ENCODE data around the gene NEDD4L. TPM values are rescaled to one million over a fixed set of nuclear protein-coding genes. Genes with fewer than 3 reads are reported as not detected.

NEDD4L gene
- total RNA-seq, 1 experiment from 2014 or later = 42.9 TPM

DNA sequence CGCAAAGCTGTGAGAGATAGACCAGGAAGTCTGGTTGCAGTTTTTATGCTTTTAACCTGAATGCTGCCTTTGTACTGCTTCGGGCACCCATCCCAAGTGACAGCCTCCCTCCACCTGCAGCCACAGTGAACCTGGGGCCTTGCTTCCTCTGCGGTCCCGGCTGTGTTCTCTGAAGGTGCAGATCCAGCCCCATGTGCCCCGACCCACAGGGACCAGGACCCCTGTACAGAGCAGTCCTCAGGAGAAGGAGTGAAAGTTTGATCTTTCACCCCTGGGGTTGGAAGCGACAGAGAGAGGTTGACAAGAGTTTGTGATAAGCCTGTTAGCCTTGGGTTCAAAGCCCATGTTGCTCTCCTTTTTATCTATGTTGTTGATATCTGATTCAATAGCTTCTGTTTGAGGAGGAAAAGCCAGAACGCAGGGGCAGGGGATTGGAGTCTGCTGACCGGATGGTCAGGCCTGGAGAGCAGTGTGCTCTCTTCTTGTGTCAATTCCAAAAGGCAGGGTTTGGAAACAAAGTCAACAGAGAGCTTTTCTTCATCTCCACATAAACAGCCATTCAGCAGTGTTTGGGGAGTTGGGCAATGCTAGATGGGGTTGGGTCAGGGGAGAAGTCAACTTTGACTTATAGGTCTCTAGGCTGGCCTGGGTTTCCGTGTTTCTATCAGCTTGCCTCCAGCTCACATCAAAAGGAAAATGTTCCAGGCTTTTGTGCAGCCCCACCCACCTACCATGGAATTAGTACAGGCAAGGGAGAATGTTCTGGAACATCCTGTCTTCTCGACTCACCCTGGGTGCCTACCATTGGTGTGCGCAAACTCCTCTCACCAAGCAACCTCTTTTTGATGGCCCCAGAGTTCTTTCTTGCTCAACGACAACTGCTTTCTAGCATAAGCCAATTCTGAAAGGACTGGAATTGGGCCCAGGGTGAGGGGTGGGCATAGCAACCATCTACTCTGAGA, 369.9 kb downstream of the NEDD4L start:
- H3K4me3 ChIP-seq (ENCODE audit: low read depth in 2 of 2, low read length in 2 of 2) = no peak overlapping the region
- H3K27ac ChIP-seq (ENCODE audit: low read length) = no peak overlapping the region
- ATAC-seq = no peak
- POLR2A ChIA-PET = no interaction called here
- H3K4me1 ChIP-seq (ENCODE audit: control insufficient read depth, insufficient read depth, low read length) = no peaks in the 10 kb centered on the region
- TF ChIP-seq SIN3A (IDR thresholded peaks at IDR 0.05; ENCODE audit: borderline replicate concordance, insufficient read depth, low read depth, low read length) (no peak), CTCF (IDR thresholded peaks at IDR 0.05) (no peak), TCF7L2 (IDR thresholded peaks at IDR 0.05; ENCODE audit: low read depth, low read length) (no peak), POLR2AphosphoS5 (IDR thresholded peaks at IDR 0.05; ENCODE audit: low read depth, low read length) (no peak)
- TF ChIP-seq, protein P1, sequence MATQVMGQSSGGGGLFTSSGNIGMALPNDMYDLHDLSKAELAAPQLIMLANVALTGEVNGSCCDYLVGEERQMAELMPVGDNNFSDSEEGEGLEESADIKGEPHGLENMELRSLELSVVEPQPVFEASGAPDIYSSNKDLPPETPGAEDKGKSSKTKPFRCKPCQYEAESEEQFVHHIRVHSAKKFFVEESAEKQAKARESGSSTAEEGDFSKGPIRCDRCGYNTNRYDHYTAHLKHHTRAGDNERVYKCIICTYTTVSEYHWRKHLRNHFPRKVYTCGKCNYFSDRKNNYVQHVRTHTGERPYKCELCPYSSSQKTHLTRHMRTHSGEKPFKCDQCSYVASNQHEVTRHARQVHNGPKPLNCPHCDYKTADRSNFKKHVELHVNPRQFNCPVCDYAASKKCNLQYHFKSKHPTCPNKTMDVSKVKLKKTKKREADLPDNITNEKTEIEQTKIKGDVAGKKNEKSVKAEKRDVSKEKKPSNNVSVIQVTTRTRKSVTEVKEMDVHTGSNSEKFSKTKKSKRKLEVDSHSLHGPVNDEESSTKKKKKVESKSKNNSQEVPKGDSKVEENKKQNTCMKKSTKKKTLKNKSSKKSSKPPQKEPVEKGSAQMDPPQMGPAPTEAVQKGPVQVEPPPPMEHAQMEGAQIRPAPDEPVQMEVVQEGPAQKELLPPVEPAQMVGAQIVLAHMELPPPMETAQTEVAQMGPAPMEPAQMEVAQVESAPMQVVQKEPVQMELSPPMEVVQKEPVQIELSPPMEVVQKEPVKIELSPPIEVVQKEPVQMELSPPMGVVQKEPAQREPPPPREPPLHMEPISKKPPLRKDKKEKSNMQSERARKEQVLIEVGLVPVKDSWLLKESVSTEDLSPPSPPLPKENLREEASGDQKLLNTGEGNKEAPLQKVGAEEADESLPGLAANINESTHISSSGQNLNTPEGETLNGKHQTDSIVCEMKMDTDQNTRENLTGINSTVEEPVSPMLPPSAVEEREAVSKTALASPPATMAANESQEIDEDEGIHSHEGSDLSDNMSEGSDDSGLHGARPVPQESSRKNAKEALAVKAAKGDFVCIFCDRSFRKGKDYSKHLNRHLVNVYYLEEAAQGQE (IDR thresholded peaks at IDR 0.05; ENCODE audit: insufficient read depth in 1 of 2, low read depth in 2 of 2, low read length in 1 of 2) = no peak
- H3K9me3 ChIP-seq (ENCODE audit: control insufficient read depth, insufficient read depth, low read depth, low read length) = no peaks in the 10 kb centered on the region
- intact Hi-C loops (cut with micrococcal nuclease; ENCODE audit: unreplicated experiment) (no loop called here), in situ Hi-C loops (cut with HindIII; ENCODE audit: low pct_unique_long_range_greater_than_20kb, low sequenced_read_pairs) (no loop called here)
- BruUV-seq (replicated peaks) = no TSS peak
- H3K36me3 ChIP-seq (ENCODE audit: control insufficient read depth, insufficient read depth, low read length) = no peaks in the 10 kb centered on the region
- CTCF ChIA-PET = no interaction called here
- H3K27me3 ChIP-seq (ENCODE audit: control insufficient read depth, insufficient read depth, low read length) = no peaks in the 10 kb centered on the region; the same call in 1 of the 2 replicates
- DNase-seq (ENCODE audit: low read depth, low spot score) = no peak

DNA sequence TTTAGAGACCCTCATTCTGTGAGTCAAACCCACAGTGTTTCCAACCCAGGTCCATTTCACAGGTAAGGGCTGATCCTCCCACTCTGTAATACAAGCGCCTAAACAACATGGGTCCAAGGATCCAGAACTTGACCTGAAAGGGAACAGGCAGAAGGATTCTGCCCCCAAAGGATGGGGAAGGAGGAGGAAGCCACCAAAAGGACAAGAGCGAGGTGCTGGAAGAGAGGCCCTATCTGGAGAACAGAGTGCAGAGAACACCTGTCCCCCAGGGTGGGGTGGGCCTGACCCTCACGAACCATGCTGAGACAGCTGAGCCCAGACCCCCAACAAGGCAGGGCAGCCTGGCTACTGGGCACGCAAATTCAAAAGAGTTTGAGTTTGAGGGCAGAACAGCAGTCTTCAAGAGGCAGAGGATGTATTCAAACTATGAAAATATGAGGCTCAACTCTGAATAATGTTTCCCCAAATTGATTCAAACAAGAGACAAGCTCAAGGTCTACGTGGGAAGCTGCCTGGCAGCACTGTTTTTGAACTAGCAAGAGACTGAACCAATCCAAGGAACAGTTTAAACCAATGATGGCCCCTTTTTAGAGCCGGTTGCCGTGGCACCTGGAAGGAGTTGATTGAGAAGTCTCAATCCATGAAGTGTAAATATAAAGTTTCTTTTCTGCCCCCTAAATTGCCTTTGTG, 372.1 kb downstream of the NEDD4L start:
- DNase-seq (ENCODE audit: low read depth, low spot score) (no peak), ATAC-seq (no peak)
- H3K4me1 ChIP-seq (ENCODE audit: control insufficient read depth, insufficient read depth, low read length) = no peaks in the 10 kb centered on the region
- in situ Hi-C loops (cut with HindIII; ENCODE audit: low pct_unique_long_range_greater_than_20kb, low sequenced_read_pairs) (no loop called here), intact Hi-C loops (cut with micrococcal nuclease; ENCODE audit: unreplicated experiment) (no loop called here)
- ChIA-PET POLR2A (no interaction called here), CTCF (no interaction called here)
- no TSS peak for BruUV-seq (replicated peaks)
- no peak overlapping the region for H3K27ac ChIP-seq (ENCODE audit: low read length)
- no peak for TF ChIP-seq TCF7L2 (IDR thresholded peaks at IDR 0.05; ENCODE audit: low read depth, low read length)
- TF ChIP-seq SIN3A (IDR thresholded peaks at IDR 0.05; ENCODE audit: borderline replicate concordance, insufficient read depth, low read depth, low read length) = no peak
- no peaks in the 10 kb centered on the region; the same call in 1 of the 2 replicates for H3K27me3 ChIP-seq (ENCODE audit: control insufficient read depth, insufficient read depth, low read length)
- no peaks in the 10 kb centered on the region for H3K36me3 ChIP-seq (ENCODE audit: control insufficient read depth, insufficient read depth, low read length)
- H3K4me3 ChIP-seq (ENCODE audit: low read depth in 2 of 2, low read length in 2 of 2) = no peak overlapping the region
- H3K9me3 ChIP-seq (ENCODE audit: control insufficient read depth, insufficient read depth, low read depth, low read length) = no peaks in the 10 kb centered on the region
